ENCODE data around the gene NRN1L. TPM values are rescaled to one million over a fixed set of nuclear protein-coding genes. Genes with fewer than 3 reads are reported as not detected.

Gene NRN1L
- total and polyA plus RNA-seq, 4 donors: 1.1 to 5.8 (median 3.6) TPM

GRCh38 chr16:67846320-67847063 is 38.2 kb upstream of the NRN1L start, which contains the start of gene NUTF2:
TSS of gene NUTF2 (plus strand) at chr16:67846933. CDS start at chr16:67865131, 18,198 bp downstream.
- peak within 1 kb of the TSS; percentile 78 for H3K4me3 ChIP-seq
- H3K36me3 ChIP-seq (ENCODE audit: control insufficient read depth in 4 of 4, insufficient read depth in 4 of 4, low read length in 4 of 4): peaks cover 0 to 6% (median 2%) of the 10 kb centered on the region in 4 donors
- H3K27ac ChIP-seq (ENCODE audit: low read depth in 1 of 2, low read length in 1 of 2): peak within 1 kb of the TSS; percentile 93 to 97
- peak within 1 kb of the TSS; percentile 84 to 87 for H3K9ac ChIP-seq (ENCODE audit: insufficient read depth in 1 of 2, low read length in 2 of 2)
- no peaks in the 10 kb centered on the region for H3K9me3 ChIP-seq (ENCODE audit: control insufficient read depth in 4 of 4, insufficient read depth in 3 of 4, low read length in 3 of 4)
- peak; percentile 98 for DNase-seq
- TF ChIP-seq CTCF (IDR thresholded peaks at IDR 0.05; ENCODE audit: control extremely low read depth, extremely low read depth): no peak
- peak; percentile 86 for ATAC-seq (ENCODE audit: insufficient read depth, low FRiP score)
- peaks cover 20 to 45% (median 24%) of the 10 kb centered on the region in 5 donors for H3K4me1 ChIP-seq (ENCODE audit: control insufficient read depth in 5 of 5, insufficient read depth in 5 of 5, low read length in 5 of 5)
- H3K27me3 ChIP-seq (ENCODE audit: control insufficient read depth in 3 of 3, insufficient read depth in 3 of 3, low read length in 2 of 3): no peaks in the 10 kb centered on the region
- 0 to 1% methylated on average over 46 to 57 of the region's 57 CpGs for WGBS, 2 donors

- ATAC-seq (ENCODE audit: insufficient read depth, low FRiP score): peak; percentile 59
- Histone ChIP-seq H3K4me3 (peak within 1 kb of the TSS; percentile 78), H3K27ac (ENCODE audit: low read depth in 1 of 2, low read length in 1 of 2) (peak within 1 kb of the TSS; percentile 93 to 97), H3K9me3 (ENCODE audit: control insufficient read depth in 4 of 4, insufficient read depth in 3 of 4, low read length in 3 of 4) (no peaks in the 10 kb centered on the region), H3K27me3 (ENCODE audit: control insufficient read depth in 3 of 3, insufficient read depth in 3 of 3, low read length in 2 of 3) (no peaks in the 10 kb centered on the region), H3K36me3 (ENCODE audit: control insufficient read depth in 4 of 4, insufficient read depth in 4 of 4, low read length in 4 of 4) (peaks cover 0 to 4% (median 3%) of the 10 kb centered on the region in 4 donors), H3K4me1 (ENCODE audit: control insufficient read depth in 5 of 5, insufficient read depth in 5 of 5, low read length in 5 of 5) (peaks cover 20 to 43% (median 24%) of the 10 kb centered on the region in 5 donors), H3K9ac (ENCODE audit: insufficient read depth in 1 of 2, low read length in 2 of 2) (peak within 1 kb of the TSS; percentile 70 to 84)
- 0 to 1% methylated on average over 37 to 62 of the region's 62 CpGs for WGBS, 2 donors
- no peak for TF ChIP-seq CTCF (IDR thresholded peaks at IDR 0.05; ENCODE audit: control extremely low read depth, extremely low read depth)
- DNase-seq: peak in 2 of 3 donors; percentile 20 to 26
Measured at GRCh38 chr16:67847064-67847861, 37.4 kb upstream of the NRN1L start, which contains the start of gene CENPT. TSS of gene CENPT (minus strand) at chr16:67847693. CDS start at chr16:67833859, 13,834 bp downstream.

- Histone ChIP-seq H3K9ac (ENCODE audit: insufficient read depth in 1 of 2, low read length in 2 of 2) (peak overlapping the region; percentile 70 to 84), H3K9me3 (ENCODE audit: control insufficient read depth in 4 of 4, insufficient read depth in 3 of 4, low read length in 3 of 4) (no peaks in the 10 kb centered on the region), H3K36me3 (ENCODE audit: control insufficient read depth in 4 of 4, insufficient read depth in 4 of 4, low read length in 4 of 4) (peaks cover 0 to 4% (median 2%) of the 10 kb centered on the region in 4 donors), H3K4me1 (ENCODE audit: control insufficient read depth in 5 of 5, insufficient read depth in 5 of 5, low read length in 5 of 5) (peaks cover 20 to 40% (median 24%) of the 10 kb centered on the region in 5 donors), H3K27me3 (ENCODE audit: control insufficient read depth in 3 of 3, insufficient read depth in 3 of 3, low read length in 2 of 3) (no peaks in the 10 kb centered on the region), H3K27ac (ENCODE audit: low read depth in 1 of 2, low read length in 1 of 2) (peak overlapping the region in 1 of 2 donors; percentile 97), H3K4me3 (no peak overlapping the region)
- no peak for ATAC-seq (ENCODE audit: insufficient read depth, low FRiP score)
- 88 to 93% methylated on average over 11 of the region's 11 CpGs for WGBS, 2 donors
- DNase-seq: no peak
- TF ChIP-seq CTCF (IDR thresholded peaks at IDR 0.05; ENCODE audit: control extremely low read depth, extremely low read depth): no peak
Measured at GRCh38 chr16:67848118-67848517, 36.6 kb upstream of the NRN1L start.

All from lung (tissue), 12 donors.